GM18870 (cell line): ENCODE data around the gene FAM13A.
A peak's percentile ranks its signal among the peaks of the same experiment; 100 is the strongest.

ENCODE experiments used
- ATAC-seq: cut with Tn5 transposase; IDR thresholded peaks from one replicate; pipeline ENCODE4 v1.9.1; 2021; ENCODE audit warnings: moderate library complexity; ENCODE audit not compliant: unreplicated experiment

Gene FAM13A

GRCh38 chr4:88792821-88793220 lies 264.2 kb downstream of the FAM13A start:
- no peak for ATAC-seq

- ATAC-seq: peak; percentile 92
These were observed 264.7 kb downstream of the FAM13A start for GRCh38 chr4:88792268-88792781.

- ATAC-seq: no peak
These were observed 265.7 kb downstream of the FAM13A start for GRCh38 chr4:88791274-88791673.

GRCh38 chr4:88788895-88789294 lies 268.1 kb downstream of the FAM13A start:
- no peak for ATAC-seq

- no peak for ATAC-seq
These were observed 268.6 kb downstream of the FAM13A start for GRCh38 chr4:88788424-88788823.

GRCh38 chr4:88786011-88786410 lies 271.0 kb downstream of the FAM13A start:
- ATAC-seq: no peak

- no peak for ATAC-seq
These were observed 276.6 kb downstream of the FAM13A start for GRCh38 chr4:88780389-88780788.

- no peak for ATAC-seq
These were observed 277.6 kb downstream of the FAM13A start for GRCh38 chr4:88779431-88779830.

- ATAC-seq: peak; percentile 70
These were observed 281.5 kb downstream of the FAM13A start for GRCh38 chr4:88775529-88775928.

GRCh38 chr4:88775026-88775425 lies 282.0 kb downstream of the FAM13A start:
- no peak for ATAC-seq

GRCh38 chr4:88771883-88772450 lies 285.0 kb downstream of the FAM13A start:
- no peak for ATAC-seq

- ATAC-seq: no peak
These were observed 291.3 kb downstream of the FAM13A start for GRCh38 chr4:88765729-88766128.

GRCh38 chr4:88763075-88763474 lies 293.9 kb downstream of the FAM13A start:
- no peak for ATAC-seq

- no peak for ATAC-seq
These were observed 295.0 kb downstream of the FAM13A start for GRCh38 chr4:88761861-88762523.

GRCh38 chr4:88761342-88761741 lies 295.6 kb downstream of the FAM13A start:
- no peak for ATAC-seq

- ATAC-seq: no peak
These were observed 297.1 kb downstream of the FAM13A start for GRCh38 chr4:88759895-88760290.

GRCh38 chr4:88759039-88759894 lies 297.7 kb downstream of the FAM13A start:
- no peak for ATAC-seq

- ATAC-seq: no peak
These were observed 298.7 kb downstream of the FAM13A start for GRCh38 chr4:88758264-88758663.

GRCh38 chr4:88757776-88758175 lies 299.2 kb downstream of the FAM13A start:
- ATAC-seq: no peak

- ATAC-seq: no peak
These were observed 299.9 kb downstream of the FAM13A start for GRCh38 chr4:88757067-88757466.

GRCh38 chr4:88756149-88756548 lies 300.8 kb downstream of the FAM13A start:
- ATAC-seq: no peak

- ATAC-seq: no peak
These were observed 301.5 kb downstream of the FAM13A start for GRCh38 chr4:88755454-88755853.
